AG04449 (cell line): ENCODE measurements around the gene COL23A1.

Source experiments
- CTCF ChIA-PET: fragments of 350-600 bp; formaldehyde crosslinking; extraction: SDS; loops from one replicate; lab custom pipeline; 2021; ENCODE audit warnings: antibody characterized with exemption; lab: Yijun Ruan, JAX
- POLR2A ChIA-PET: fragments of 400-600, 350-600 bp; formaldehyde crosslinking; extraction: SDS; loops from one replicate; lab custom pipeline; 2020; ENCODE audit warnings: antibody characterized with exemption, inconsistent platforms; lab: Yijun Ruan, JAX
- DNase-seq: peaks from one replicate; pipeline ENCODE4 v3.0.0-alpha.2; 2010; ENCODE audit warnings: low read depth, low spot score
- H3K4me3 ChIP-seq: 2 replicates; pipeline ENCODE4 v1.5.1; 2011; ENCODE audit warnings: low read depth, mild to moderate bottlenecking, control low read depth, low read length
- TF ChIP-seq, protein P1 (sequence below): IDR thresholded peaks from one replicate; pipeline ENCODE4 v1.5.1; 2011; ENCODE audit warnings: mild to moderate bottlenecking, moderate library complexity, low read length, control low read depth, inconsistent platforms; ENCODE audit not compliant: insufficient read depth; ENCODE audit errors: missing control alignments

COL23A1 gene

DNA sequence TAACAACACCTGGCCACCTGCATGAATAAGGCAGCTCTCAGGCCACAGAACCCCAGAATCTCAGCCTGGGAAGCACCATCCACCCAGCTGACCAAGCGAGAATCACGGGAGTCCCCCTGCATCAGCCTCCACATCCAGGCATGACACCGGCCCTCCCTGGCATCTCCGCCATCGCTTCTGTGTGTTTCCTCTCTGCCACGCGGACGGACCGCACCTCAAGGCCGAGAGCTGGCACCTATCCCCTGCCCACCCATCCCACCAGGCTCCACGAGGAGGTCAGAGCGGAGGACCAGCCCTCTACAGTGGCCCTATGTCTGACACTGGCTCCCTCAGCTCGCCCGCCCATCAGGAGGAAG lies 134.7 kb downstream of the COL23A1 start:
- POLR2A ChIA-PET = no interaction called here
- CTCF ChIA-PET = no interaction called here
- no peak for DNase-seq
- TF ChIP-seq, protein P1, sequence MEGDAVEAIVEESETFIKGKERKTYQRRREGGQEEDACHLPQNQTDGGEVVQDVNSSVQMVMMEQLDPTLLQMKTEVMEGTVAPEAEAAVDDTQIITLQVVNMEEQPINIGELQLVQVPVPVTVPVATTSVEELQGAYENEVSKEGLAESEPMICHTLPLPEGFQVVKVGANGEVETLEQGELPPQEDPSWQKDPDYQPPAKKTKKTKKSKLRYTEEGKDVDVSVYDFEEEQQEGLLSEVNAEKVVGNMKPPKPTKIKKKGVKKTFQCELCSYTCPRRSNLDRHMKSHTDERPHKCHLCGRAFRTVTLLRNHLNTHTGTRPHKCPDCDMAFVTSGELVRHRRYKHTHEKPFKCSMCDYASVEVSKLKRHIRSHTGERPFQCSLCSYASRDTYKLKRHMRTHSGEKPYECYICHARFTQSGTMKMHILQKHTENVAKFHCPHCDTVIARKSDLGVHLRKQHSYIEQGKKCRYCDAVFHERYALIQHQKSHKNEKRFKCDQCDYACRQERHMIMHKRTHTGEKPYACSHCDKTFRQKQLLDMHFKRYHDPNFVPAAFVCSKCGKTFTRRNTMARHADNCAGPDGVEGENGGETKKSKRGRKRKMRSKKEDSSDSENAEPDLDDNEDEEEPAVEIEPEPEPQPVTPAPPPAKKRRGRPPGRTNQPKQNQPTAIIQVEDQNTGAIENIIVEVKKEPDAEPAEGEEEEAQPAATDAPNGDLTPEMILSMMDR = no peak
- no peak overlapping the region for H3K4me3 ChIP-seq

GRCh38 chr5:178454821-178455479 lies 135.2 kb downstream of the COL23A1 start:
- no peak for DNase-seq
- CTCF ChIA-PET = no interaction called here
- no peak overlapping the region for H3K4me3 ChIP-seq
- POLR2A ChIA-PET = no interaction called here
- TF ChIP-seq, protein P1 = no peak

GRCh38 chr5:178454303-178454702 lies 135.9 kb downstream of the COL23A1 start:
- ChIA-PET POLR2A (no interaction called here), CTCF (no interaction called here)
- no peak for DNase-seq
- no peak overlapping the region for H3K4me3 ChIP-seq
- TF ChIP-seq, protein P1 = no peak

DNA sequence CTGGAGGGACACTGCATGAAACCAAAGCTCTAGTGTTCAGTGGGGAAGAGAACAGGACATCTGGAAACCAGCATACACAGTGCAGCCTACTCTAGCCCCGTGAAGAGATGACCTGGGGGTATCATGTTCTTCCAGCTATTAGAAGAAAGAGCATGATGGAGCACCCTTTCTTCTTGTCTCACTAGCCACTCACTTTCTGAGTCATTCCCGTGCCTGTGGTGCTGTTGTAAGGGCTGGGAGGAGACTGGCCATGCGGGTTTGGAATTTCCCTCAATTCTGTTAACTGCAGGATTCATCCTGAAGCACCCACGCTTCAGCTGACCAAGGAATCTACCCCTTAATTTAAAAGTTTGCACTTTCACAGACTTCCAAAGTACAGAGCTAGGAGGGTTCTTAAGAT lies 137.0 kb downstream of the COL23A1 start:
- CTCF ChIA-PET = no interaction called here
- H3K4me3 ChIP-seq = no peak overlapping the region
- POLR2A ChIA-PET = no interaction called here
- no peak for DNase-seq
- TF ChIP-seq, protein P1 = no peak

- TF ChIP-seq, protein P1 = no peak
- ChIA-PET CTCF (no interaction called here), POLR2A (no interaction called here)
- no peak overlapping the region for H3K4me3 ChIP-seq
- DNase-seq = no peak
These were observed 139.8 kb downstream of the COL23A1 start for GRCh38 chr5:178450121-178451028.

DNA sequence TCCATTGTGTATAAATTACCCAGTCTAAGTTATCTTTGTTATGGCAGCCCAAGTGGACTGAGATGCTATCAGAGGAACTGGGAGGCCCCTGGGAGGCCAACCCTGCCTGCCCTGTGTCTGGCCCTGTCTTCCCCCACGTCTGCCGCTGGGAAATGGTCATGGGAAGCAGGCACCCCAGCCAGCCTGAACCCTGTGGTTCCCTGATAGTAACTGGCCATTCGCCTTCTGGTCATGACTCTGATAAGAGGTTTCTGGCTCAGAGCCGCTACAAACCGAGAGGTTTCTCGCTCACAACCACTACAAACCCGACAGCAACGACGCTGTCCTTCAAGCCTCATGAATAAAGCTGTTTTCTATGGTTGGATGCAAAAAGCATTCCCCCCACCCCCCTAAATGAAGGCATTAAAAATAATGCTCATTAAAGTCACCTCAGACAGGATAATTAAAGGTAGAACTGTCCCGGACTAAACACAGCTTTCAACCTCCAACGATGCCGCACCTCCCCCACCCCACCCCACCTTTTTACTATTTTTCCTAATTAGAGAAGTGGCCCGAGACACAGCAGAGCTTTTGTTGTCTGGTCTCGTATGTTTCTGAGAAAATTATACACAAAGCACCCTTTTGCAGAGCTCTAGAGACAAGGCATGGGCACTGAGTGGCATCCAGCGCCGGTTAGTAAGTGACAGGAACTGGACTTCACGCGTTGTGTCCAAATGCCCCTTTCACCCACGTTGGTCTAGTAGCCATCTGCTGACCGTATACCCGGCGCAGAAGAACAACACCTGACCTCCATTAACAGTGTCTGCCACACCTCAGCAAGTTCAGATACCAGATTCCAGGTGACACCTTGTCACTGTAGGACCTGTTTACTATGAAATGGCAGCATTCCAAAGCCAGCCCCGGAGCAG lies 140.8 kb downstream of the COL23A1 start:
- ChIA-PET CTCF (no interaction called here), POLR2A (no interaction called here)
- H3K4me3 ChIP-seq = no peak overlapping the region
- TF ChIP-seq, protein P1 = no peak
- DNase-seq = no peak
